SK-N-SH (cell line): ENCODE results near the gene TOM1L2.

Source experiments
- CHD2 ChIP-seq: fragments of 150-350 bp; IDR thresholded peaks from 2 replicates; pipeline ENCODE4 v1.6.1; 2018; ENCODE audit warnings: low read length; ENCODE audit not compliant: partially characterized antibody
- ELF1 ChIP-seq: IDR thresholded peaks from 2 replicates; pipeline ENCODE4 v1.4.0; 2012
- EP300 ChIP-seq, 2 experiments: IDR thresholded peaks; 2 replicates each; pipeline versions ENCODE4 v1.4.0 to v1.6.1; 2012; ENCODE audit warnings: borderline replicate concordance in 1 of 2, low read depth in 1 of 2, low read length in 1 of 2
- FOXM1 ChIP-seq: IDR thresholded peaks from 2 replicates; pipeline ENCODE4 v1.4.0; 2012; ENCODE audit warnings: low read depth, mild to moderate bottlenecking
- POLR2AphosphoS5 ChIP-seq: IDR thresholded peaks from 2 replicates; pipeline ENCODE4 v1.6.1; 2012; ENCODE audit warnings: low read depth, low read length
- TF ChIP-seq, protein P1 (sequence below): fragments of 200-600 bp; sonication (generic); IDR thresholded peaks from 2 replicates; pipeline ENCODE4 v1.6.1; 2017; ENCODE audit warnings: antibody characterized with exemption, mild to moderate bottlenecking, moderate library complexity
- TF ChIP-seq, protein P2 (sequence below): IDR thresholded peaks from 2 replicates; pipeline ENCODE4 v1.4.0; 2012; ENCODE audit warnings: low read depth, borderline replicate concordance

DNA sequence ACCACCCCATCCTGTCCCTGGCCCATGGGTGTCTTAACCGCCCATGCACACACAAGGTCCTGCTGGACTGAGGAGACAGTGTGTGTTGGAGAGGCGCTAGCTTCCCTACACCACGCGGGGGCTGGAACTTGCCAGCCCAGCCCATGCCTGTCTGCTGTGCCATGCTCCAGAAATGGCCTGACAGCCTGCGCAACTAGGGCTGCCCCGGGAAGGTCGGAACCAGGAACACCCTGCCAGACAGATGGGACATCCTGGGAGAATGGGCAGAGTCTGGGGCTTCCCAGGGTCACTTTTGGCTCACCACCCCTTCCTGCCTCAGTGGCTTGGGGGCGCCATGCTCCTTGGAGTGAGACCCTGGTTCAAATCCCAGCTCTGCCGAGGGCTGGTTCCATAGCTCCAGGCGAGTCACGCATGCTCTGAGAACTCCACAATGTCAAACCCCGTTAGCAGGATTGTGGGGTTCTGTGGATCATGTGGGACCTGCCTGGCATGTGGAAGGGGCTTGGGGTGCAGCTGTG is 171.6 kb downstream of the TOM1L2 start:
- TF ChIP-seq, protein P1, sequence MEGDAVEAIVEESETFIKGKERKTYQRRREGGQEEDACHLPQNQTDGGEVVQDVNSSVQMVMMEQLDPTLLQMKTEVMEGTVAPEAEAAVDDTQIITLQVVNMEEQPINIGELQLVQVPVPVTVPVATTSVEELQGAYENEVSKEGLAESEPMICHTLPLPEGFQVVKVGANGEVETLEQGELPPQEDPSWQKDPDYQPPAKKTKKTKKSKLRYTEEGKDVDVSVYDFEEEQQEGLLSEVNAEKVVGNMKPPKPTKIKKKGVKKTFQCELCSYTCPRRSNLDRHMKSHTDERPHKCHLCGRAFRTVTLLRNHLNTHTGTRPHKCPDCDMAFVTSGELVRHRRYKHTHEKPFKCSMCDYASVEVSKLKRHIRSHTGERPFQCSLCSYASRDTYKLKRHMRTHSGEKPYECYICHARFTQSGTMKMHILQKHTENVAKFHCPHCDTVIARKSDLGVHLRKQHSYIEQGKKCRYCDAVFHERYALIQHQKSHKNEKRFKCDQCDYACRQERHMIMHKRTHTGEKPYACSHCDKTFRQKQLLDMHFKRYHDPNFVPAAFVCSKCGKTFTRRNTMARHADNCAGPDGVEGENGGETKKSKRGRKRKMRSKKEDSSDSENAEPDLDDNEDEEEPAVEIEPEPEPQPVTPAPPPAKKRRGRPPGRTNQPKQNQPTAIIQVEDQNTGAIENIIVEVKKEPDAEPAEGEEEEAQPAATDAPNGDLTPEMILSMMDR = no peak
- no peak for TF ChIP-seq EP300 (IDR thresholded peaks at IDR 0.05; ENCODE audit: borderline replicate concordance in 1 of 2, low read depth in 1 of 2, low read length in 1 of 2)
- no peak for TF ChIP-seq CHD2
- TF ChIP-seq FOXM1 = no peak
- TF ChIP-seq ELF1 = no peak
- no peak for TF ChIP-seq POLR2AphosphoS5
- TF ChIP-seq, protein P2, sequence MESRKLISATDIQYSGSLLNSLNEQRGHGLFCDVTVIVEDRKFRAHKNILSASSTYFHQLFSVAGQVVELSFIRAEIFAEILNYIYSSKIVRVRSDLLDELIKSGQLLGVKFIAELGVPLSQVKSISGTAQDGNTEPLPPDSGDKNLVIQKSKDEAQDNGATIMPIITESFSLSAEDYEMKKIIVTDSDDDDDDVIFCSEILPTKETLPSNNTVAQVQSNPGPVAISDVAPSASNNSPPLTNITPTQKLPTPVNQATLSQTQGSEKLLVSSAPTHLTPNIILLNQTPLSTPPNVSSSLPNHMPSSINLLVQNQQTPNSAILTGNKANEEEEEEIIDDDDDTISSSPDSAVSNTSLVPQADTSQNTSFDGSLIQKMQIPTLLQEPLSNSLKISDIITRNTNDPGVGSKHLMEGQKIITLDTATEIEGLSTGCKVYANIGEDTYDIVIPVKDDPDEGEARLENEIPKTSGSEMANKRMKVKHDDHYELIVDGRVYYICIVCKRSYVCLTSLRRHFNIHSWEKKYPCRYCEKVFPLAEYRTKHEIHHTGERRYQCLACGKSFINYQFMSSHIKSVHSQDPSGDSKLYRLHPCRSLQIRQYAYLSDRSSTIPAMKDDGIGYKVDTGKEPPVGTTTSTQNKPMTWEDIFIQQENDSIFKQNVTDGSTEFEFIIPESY = no peak
